NOMO-1 treated with DMSO at 0.1 percent for 48 hours (cell line): ENCODE results near the gene NAV1.

Experiments
- DNase-seq: peaks from one replicate; lab custom pipeline; 2025; ENCODE audit not compliant: unreplicated experiment; lab: John Stamatoyannopoulos, UW

Gene NAV1

DNA sequence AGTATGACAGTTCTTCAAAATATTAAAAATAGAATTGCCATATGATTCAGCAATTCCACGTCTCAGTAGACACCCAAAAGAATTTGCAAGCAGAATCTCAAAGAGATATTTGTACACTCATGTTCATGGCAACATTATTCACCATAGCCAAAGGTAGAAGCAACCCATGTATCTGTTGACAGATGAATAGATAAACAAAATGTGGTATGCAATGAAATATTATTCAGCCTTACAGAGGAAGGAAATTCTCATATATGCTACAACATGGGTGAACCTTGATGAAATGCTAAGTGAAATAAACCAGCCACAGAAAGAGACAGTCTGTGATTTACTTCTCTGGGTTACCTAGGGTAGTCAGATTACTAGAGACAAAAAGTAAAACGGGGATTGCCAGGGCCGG lies 47.0 kb downstream of the NAV1 start:
- no peak for DNase-seq

DNA sequence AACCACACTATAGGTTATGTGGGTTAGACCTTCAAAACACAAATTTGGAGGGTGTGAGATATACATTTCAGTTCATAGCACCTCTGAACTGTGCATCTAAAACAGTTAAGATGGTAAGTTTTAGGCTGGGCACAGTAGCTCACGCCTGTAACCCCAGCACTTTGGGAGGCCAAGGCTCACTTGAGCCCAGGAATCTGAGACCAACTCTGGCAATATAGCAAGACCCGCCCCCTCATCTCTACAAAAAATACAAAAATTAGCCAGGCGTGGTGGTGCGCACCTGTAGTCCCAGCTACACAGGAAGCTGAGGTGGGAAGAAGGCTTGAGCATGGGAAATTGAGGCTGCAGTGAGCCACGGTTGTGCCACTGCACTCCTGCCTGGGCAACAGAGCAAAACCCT lies 47.9 kb downstream of the NAV1 start:
- no peak for DNase-seq

DNA sequence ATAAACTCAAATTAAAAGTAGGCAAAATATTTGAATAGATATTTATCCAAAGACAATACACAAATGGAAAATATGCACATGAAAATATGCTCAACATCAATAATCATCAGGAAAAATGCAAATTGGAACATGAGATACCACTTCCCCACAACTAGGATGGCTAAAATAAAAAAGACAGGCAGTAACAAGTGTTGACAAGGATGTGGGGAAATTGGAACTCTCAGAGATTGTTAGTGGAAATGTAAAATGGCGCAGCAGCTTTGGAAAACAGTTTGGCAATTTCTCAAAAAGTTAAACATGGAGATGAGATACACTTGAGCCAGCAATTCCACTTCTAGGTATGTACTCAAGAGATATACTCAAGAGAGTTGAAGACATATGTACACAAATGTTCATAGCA lies 48.8 kb downstream of the NAV1 start:
- DNase-seq = no peak
